Activated T-helper 1 cell treated with anti-CD3 and anti-CD28 coated beads, Interleukin-2, amount 50 U/mL, for 16 hours (primary cell): ENCODE measurements around the gene RPL29.
A peak's percentile ranks its signal among the peaks of the same experiment; 100 is the strongest.

ENCODE experiments used
- DNase-seq, 2 donors: peaks; one replicate each; pipeline ENCODE4 v3.0.0-alpha.2; 2020; ENCODE audit warnings: low read depth in 1 of 2, low spot score in 1 of 2

Gene RPL29

DNA sequence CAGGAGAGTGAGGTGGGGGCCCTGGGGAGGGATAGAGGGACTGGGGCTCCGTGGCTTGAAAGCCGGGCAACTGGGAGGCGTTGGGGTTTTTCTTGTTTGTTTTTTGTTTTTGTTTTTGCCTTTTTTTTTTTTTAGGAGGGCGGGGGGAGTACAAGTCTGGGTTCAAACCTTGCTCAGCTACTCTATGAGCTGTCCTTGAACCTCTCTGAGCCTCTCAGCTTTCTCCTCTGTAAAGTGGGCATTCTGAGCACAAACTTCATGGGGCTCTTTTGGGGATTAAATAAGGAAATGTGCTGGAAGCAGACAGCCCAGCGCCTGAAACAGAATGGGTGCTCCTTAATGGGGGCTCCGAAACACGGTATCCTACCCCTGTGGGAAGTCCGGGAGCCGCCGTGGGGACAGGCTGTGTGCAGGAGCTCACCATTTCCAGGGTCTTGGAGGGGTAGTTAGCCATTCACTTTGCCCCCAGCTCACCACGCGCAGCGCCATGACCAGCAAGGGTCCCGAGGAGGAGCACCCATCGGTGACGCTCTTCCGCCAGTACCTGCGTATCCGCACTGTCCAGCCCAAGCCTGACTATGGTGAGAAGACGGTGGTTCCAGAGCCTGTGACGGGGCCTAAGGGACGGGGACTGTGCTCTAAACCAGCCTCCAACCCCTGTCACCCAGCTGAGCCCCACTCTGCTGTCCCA, 12.0 kb downstream of the RPL29 start:
- no peak for DNase-seq

DNA sequence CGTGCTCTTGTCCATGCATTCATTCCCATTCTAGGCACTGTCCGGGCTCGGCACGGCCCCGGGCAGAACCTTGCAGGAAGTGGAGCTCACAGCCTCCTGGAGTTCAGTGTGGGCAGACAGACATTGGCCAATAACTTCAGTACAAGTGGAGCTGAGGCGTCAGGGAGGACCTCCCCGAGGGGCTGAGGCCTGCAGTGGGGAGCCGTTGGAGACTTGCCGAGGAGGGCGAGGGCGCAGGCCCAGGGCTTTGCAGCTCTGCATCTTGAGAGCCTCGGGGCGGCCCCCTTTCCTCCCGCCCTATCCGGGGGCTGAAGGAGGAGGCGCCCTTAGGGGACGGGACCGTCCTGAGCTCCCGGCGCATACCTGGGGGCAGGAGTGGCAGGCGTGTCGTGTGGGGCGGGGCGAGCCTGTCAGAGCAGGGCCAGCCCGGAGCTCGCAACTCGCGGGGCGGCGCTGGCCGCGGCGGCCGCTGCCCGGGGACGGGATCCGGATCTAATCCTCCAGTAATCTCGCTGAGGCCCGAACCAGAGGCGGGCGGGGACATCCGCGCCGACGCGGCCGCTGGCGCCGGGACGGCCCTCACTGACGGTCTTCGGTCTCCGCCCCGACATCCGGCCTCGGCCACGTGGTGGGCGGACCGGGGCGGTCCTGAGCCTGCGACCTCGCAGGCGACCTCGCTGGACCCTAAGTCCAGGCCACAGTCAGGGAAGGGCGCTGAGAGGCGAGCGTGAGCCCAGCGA, 12.7 kb downstream of the RPL29 start, which contains the start of gene ACY1:
TSS of gene ACY1 (plus strand) at position 698 of the 740 bp plus-strand sequence. CDS start 530 bp downstream, outside the sequence.
- peak in 1 of 2 donors; percentile 61 for DNase-seq

GRCh38 chr3:51982352-51982837, 13.3 kb downstream of the RPL29 start:
- no peak for DNase-seq

DNA sequence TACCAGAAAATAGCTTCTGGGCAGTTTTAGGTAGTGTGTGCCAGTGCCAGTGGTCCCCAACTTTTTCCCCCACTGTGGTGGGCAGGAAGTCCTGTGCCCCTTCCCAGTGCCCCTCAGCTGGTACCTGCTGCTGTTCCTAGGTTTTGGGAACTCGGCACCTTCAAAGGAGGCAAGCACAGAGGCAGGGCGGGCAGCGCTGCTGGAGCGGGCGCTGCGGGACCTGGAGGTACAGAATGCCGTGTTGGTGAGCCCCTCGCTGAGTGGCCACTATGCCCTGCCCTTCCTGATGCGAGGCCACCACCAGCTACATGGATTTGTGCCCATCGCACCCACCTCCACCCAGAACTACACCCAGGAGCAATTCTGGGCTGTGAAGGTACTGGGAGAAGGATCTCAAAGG, 15.4 kb downstream of the RPL29 start:
- no peak for DNase-seq

- no peak for DNase-seq
These were observed 17.6 kb downstream of the RPL29 start for GRCh38 chr3:51978143-51978502.

DNA sequence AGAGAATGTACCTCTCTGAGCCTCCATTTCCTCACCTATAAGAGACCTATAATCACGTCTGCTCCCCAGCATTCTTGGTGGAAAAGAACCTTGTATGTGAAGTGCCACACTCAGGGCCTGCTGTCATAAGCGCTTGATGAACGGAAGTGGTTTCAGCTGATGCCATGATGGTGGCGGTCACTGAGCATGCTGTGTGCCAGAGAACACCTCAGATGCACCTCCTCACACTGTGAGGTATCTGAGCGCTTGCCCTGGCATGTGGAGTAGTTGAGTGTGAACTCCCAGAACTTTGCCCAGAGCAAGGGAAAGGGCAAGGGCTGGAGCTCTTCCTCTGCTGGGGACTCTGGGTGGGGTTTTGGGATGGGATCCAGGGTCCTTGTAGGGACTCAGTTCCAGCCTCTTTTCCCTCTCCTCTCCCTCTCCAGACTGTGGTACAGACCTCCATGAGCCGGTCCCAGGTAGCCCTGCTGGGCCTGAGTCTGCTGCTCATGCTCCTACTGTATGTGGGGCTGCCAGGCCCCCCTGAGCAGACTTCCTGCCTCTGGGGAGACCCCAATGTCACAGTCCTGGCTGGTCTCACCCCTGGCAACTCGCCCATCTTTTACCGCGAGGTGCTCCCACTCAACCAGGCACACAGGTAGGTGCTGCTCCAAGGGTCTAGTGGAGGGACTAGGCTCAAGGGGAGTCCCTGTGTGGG, 18.1 kb downstream of the RPL29 start:
- DNase-seq = no peak

GRCh38 chr3:51975852-51976549, 19.7 kb downstream of the RPL29 start:
- no peak for DNase-seq

DNA sequence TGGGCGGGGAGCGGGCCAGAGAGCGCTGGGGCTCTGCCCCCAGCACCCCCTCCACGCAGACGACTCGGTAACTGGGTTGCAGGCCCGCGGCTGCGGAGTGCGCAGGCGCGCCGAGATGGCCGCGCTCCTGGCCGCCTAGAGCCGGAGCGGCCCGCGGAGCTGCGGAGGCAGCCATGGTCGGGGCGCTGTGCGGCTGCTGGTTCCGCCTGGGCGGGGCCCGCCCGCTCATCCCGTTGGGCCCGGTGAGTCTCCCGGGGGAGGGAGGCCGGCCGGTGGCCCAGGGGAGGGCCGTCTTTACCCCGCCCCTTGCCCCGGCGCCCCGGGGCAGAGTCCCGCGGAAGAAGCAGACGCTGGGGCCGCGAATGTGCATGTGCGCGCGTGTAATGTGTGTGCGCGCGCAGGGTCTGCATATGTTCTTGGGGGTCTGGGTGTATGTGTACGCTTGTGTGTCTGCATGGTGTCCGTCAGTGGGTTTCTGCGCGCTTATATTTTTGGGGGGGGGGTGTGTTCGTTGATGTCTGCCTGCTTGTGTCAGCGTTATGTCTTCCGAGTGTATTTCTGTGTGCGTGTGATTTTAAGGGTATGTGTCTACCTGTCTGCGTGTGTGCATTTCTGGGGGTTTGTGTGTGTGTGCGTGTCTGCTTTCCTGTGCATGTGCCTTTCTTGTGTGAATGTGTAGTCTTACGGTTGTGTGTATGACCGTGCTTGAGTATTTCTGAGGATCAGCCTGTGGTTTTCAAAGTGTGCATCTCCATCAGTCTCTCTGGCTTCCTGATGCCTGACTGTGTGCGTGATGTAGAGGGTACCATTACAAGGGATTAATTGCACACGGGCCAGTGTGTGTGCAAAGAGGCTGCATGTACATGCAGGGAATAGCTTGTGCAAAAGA, 20.5 kb downstream of the RPL29 start, which contains the start of gene ABHD14A:
TSS of gene ABHD14A (plus strand) at position 102 of the 889 bp plus-strand sequence. CDS start at position 174, 72 bp downstream.
- peak; percentile 42 to 67 for DNase-seq

DNA sequence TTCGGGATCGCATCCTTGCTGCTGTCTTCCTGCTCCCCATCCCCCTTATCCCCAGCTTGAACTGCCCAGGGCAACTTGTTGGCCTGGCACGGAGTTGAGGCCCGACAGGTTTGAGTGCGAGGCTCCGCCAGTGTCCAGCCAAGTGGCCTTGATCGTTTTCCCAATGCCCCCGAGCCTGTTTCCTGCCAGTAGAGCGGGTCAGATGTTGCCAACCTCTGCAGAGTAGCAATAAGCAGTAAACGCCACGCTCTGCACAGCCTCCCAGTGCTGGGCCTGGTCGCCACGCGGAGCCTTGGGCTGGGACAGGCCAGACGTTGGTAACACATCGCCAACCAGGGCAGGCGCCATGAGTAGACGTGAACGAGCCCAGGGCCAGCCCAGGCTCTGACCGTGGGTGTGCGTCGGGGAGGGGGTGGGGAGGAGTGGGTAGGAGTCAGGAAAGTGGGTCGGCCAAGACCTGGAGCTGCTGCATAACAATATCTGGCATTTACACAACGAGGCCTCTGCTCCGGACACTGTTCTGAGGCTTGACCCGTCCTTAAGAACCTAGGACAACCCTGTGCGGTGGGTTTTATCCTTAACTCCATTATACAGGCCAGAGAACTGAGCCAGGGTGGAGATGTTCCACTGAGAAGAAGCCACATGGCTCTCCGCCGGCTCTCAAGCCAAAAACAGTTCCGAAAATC, 21.3 kb downstream of the RPL29 start:
- DNase-seq = no peak

GRCh38 chr3:51971350-51971749, 24.3 kb downstream of the RPL29 start:
- no peak for DNase-seq

DNA sequence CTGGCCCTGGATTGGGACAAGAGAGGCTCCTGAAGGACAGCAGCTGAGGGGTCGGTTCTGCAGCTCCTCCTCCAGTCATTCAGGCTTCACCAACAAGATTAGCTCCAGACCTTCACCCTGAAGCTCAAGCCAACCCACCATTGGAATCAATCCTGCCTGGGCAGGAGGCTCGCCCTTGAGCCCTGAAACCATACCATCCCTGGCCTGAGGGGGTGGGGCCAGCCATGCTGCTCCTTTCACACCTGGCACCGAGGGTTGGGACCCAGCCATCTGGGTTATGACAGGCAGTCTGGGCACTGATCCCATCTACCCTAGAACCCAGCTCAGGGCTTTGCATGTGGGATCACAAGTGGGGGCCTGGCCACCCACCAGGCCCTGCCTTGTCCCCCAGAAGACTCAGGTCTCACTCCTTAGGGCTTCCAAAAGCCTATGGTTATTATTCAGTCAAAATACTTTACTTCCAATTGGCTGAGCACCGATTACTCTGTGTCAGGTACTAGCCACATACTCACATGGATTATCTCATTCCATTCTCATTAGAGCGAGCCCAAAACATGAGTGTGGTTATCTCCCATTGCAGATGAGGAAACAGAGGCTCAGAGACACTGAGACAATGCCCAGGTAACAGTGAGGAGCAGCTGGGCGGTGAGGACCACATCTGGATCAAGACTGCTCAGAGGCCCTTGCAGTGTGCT, 24.9 kb downstream of the RPL29 start:
- no peak for DNase-seq

DNA sequence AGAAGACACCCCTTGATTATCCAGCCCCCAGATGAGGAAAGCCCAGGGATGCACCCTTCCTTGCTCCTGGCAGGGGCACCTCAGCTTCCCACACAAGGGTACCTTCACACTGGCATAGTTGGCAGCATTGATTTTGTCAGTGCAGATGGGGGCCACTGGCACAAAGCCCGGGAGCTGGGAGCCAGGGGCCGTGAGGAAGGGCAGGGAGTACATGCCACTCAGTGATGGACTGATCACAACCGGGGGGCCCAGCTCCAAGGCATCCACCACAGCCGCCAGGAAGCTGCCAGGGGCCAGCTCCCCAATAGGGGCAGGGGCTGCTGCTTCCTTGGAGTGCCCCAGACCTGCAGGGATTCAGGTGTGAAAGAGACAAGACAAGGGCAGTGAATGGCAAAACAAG, 25.9 kb downstream of the RPL29 start:
- no peak for DNase-seq

DNA sequence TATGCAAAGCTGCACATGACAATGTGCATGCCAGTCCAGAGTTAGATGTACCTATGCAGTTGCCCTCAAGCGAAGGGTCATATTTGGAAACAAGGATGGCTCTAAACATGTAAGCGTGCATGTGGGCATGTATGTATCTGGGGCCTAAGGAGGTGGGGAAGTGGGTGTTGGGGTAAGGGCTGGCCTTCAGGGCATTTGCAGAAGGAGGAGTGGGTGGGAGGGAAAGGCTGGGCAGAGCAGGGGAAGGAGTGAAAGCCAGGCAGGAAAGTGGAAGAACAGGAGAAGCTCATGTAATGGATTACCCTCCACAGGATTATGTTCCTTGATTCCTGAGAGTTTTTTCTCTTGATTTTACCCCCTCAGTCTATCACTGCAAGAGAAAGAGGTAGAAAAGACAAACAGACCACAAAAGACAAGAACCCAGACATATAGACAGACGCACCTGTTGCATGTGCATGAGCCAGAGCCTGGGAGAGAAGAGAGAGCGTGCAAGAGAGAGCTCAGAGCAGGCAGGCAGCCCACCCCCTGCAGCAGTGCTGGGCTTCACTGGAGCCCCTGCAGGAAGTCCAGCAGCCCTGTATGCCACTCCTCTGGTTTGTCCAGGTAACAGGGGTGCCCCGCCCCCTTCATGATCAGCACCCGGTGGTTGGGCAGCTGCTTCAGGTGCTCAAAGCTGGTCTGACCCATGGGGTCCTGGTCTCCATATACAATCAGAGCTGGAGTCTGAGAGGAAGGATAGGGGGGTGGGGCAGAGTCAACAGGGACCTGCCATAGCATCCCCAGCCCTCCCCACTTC, 26.6 kb downstream of the RPL29 start:
- no peak for DNase-seq

GRCh38 chr3:51968170-51968775, 27.4 kb downstream of the RPL29 start:
- no peak for DNase-seq

- DNase-seq = no peak
These were observed 28.1 kb downstream of the RPL29 start, which contains the start of gene PCBP4 for GRCh38 chr3:51967384-51968169. Gene PCBP4 (minus strand): TSS chr3:51967454. CDS start chr3:51961240, 6,214 bp downstream.

DNA sequence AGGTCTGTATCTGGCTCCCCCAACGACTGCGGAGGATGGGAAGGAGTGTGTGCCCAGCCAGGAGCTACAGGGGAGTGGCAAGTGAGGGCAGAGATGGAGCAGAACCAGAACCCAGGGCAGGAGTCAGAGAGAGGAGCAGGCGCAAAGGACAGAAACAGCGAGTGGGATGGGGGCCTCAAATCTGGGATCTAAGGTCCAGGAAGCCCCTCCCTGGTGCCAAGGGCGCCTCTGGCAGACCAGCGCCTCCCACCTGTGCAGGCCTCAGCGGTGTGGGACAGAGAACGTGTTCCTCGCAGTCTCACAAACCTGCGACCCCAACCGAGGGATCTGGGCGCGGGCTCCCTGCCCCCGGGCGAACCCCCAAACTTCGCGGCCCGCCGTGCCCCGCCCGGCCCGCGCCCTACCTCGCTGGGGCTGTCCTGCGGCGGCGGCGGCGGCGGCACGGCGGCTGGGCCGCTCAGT, 28.7 kb downstream of the RPL29 start:
- no peak for DNase-seq

- no peak for DNase-seq
These were observed 29.2 kb downstream of the RPL29 start for GRCh38 chr3:51966486-51966885.
